Left hindlimb (tissue), 1 donor: Measurements from ENCODE around the gene MICU1.

Source experiments
- DNase-seq: peaks from one replicate; pipeline ENCODE4 v3.0.0-alpha.2; 2018

Gene MICU1

DNA sequence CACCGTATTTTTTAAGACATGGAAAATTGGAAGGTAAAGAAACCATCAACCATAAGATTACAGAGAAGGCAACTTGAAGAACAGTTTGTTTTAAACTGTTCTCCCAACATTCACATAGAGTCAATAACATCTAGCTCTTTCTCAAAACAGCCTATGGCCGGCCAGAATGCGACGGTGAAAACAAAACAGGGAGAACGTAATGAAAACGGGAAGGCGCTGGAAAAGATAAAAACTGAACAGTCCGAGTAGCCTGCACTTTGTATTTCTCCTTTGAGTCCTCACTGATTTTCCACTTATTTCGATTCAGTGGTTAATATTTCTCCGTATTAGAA, 637 bp downstream of the MICU1 start:
- no peak for DNase-seq

DNA sequence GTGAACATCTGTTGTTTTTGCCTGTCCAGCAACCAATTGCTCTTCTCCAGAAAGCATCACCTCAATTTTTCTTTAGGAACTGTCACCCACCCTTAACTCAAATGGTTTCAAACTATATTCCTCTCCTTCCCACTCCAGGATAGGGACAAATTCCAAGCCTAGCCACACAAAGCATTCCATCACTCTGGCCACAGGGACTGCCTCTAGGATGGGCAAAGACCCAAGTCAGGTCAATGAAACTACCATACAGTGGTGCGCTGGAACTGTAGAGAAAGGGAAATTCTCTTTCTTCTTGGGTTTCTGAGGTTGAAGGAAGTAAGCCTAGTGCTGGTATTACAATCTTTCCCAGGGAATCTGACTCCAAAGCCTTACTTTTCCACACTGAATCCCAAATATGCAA, 3.6 kb downstream of the MICU1 start:
- DNase-seq = no peak

DNA sequence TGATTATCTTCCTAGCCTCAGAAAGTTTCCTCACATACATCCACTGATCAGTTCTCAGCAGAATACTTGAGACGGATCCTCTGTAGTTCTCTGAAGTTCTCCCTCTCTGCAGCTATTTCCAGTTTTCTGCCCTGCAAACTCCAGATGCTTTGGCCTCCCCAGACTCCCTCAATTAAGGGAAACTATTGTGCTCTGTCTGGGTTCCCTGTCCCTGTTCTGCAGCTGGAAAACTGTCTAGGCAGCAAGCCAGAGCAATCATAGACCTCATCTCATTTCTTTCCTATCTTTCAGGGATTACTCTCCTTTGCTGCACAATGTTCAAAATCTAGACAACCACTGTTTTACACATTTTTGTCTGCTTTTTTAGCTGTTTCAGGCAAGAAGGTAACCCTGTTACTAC, 9.2 kb downstream of the MICU1 start:
- peak; percentile 37 for DNase-seq

DNA sequence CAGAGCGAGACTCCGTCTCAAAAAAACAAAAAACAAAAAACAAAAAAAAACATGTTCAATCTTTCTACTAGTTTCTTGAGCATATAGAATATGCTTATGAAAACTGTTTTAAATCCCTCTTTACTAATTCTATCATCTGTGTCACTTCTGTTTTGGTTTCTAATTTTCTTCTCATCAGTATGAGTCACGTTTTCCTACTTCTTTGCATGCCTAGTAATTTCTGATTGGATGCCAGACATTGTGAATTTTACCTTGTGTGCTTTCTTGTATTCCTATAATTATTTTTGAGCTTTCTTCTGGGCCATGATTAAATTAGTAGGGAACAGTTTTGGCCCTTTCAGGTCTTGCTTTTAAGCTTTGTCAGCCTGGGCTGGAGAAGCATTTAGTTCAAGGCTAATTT, 9.9 kb downstream of the MICU1 start:
- DNase-seq = no peak

DNA sequence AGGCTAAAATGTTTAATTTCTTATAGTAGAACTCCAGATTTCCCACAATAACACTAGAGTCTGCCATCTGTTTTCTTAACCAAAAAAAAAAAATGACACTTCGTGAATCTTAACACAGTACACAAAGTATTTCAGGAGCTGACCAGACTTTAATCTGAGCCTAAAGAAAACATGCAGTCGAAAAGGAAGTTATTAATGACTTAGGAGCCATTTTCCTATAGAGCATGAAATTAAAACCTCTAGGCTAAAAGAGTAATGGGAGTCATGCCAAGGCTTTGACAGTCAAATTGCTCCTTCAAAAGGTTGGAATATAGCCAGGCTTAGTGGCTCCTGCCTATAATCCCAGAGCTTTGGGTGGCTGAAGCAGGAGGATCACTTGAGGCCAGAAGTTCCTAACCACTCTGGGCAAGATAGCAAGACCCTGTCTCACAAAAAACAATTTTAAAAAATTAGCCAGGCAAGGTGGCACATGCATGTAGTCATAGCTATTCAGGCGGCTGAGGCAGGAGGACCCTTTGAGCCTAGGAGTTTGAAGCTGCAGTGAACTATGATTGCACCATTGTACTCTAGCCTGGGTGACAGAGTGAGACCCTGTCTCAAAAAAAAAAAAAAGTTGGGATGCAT, 13.6 kb downstream of the MICU1 start:
- DNase-seq = no peak

DNA sequence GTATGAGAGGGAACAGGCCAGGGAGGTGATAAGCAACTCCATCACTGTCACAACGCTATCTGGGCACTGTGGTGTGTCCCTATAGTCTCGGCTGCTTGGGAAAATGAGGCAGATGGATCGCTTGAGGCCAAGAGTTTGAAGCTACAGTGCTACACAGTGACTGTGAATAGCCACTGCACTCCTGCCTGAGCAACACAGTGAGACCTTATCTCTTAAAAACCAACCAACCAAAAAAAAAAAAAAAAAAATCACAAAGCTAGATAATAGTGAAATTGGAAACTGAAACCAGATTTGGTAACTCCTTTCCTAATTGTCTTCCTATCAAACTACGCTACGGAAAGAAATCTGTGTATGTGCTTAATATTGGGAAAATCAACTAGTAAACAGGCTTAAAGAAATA, 14.1 kb downstream of the MICU1 start:
- no peak for DNase-seq

DNA sequence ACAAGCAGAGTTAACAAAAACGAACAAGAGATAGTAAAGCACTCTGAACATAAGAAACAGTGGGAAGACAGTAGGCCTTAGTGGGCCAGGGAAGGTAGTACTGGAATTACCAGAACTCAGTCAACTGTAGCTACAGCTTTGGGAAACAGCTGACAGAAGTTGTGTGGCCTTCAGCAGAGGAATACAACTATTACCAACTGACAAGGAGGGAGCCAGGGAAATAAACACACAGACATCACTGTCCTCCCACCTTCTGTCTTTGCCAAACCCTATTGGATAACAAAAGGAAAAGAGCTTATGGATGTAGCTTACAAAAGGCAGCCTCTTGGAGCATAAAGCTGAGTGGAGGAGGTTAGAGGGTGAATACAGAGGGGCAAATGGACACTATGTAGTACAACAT, 15.4 kb downstream of the MICU1 start:
- DNase-seq = no peak

DNA sequence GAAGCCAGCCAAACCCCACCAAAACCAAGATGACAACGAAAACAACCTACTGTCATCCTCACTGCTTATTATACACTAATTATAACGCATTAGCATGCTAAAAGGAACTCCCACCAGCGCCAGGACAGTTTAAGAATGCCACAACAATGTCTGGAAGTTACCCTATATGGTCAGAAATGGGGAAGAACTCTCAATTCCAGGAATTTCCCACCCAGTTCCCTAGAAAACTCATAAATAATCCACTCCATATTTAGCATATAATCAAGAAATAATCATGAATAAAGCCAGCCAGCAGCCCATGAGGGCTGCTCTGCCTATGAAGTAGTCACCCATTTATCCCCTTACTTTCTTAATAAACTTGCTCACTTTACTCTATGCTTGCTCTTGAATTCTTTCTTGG, 20.8 kb downstream of the MICU1 start:
- no peak for DNase-seq

DNA sequence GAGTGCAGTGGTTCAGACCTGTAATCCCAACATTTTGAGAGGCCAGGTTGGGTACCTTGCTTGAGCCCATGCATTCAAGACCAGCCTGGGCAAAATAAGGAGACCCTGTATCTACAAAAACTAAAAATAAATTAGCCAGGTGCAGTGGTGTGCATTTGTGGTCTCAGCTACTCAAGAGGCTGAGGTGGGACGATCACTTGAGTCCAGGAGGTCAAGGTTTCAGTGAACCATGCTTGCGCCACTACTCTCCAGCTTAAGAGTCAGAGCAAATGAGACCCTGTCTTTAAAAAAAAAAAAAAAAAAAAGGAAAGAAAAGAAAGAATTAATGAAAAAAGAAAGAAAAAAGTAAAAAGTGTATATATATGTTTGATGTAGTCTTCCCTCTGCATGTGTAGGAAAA, 24.7 kb downstream of the MICU1 start:
- no peak for DNase-seq

DNA sequence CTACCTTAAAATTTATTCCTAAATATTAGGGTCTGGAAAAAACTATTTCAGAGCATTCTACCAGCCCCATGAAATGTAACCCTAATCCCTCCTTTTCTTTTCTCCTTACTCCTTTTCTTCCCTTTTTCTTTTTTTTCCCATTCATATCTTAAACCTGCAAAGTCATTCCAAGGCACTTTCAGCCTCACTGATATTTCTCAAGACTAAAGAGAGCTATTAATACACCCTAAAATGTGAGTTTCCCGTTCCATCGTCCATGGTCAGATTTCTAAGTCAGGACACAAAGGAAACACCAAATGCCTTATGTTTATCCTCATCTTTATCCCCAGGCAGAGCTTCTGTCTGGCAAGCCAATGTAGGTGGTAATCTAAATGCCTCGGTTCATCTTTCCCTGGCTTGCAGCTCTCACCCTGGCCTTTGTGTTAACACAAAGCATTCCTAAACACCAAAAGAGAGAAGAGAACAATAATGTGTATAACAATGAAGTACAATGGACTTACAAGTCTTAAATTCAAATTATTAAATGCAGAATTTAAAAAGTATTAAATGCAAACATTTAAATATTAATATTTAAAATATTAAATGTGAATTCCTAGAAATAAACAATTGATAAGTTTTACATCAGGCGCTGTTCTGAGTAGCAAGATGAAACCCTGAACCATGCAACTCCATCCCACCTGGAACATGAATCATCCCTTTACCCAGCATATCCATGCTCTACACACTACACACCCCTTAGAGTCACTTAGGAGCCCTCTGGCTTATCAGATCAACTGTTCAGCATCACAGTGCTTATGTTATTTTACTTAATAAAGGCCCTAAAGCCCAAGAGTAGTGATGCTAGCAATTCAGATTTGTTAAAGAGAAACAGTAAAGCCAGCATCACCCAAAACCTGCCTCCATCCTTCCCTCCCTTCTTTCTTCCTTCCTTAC, 26.8 kb downstream of the MICU1 start:
- DNase-seq = no peak

GRCh38 chr10:72597897-72598296, 28.0 kb downstream of the MICU1 start:
- no peak for DNase-seq

DNA sequence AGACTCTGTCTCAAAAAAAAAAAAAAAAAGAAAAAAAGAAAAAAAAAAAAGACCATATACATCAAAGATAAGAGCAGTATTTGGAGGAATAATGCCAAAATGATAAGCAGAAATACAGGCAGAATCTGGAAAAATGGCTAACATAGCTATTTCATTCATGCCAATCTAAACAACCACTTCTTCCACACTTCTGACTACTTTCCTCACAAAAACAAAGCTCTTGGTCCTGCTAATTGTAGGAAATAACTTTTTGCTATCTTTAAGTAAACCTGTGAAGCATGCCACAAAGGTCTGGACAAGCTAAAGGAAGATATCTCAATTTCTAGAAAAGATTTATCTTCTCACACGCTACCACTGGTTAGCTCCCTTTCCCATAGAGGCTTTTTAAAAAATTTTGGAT, 30.4 kb downstream of the MICU1 start:
- no peak for DNase-seq

DNA sequence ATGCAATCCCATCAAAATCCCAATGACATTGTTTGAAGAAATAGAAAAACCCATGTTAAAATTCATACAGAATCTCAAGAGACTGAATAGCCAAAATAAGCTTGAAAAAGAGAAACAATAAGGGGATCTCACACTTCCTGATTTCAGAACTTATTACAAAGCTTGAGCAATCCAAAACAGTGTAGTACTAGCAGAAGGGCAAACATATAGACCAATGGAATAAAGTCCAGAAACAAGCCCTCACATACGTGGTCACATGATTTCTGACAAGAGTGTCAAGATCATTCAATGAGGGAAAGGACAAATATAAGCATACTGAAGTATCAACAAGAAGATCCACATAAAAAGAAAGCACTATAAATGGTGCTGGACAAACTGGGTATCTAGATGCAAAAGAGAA, 31.9 kb downstream of the MICU1 start:
- DNase-seq = no peak

DNA sequence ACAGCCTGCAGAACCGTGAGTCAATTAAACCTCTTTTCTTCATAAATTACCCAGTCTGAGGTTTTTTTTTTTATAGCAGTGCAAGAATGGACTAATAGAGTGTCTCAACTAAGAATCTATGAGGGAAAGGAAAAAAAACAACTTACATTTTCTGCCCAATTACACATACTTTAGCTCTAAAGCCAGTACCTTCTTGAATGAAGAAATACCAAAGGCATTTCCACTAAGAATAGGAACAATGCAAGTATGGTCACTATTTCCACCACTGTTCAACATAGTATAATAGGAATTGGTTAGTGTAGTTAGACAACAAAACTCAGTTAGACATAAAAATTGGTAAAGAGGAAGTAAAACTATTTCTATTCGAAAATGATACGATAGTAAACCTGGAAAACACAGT, 37.6 kb downstream of the MICU1 start:
- DNase-seq = no peak

GRCh38 chr10:72587568-72587967, 38.3 kb downstream of the MICU1 start:
- no peak for DNase-seq

- no peak for DNase-seq
These were observed 51.2 kb downstream of the MICU1 start for GRCh38 chr10:72574636-72575035.

DNA sequence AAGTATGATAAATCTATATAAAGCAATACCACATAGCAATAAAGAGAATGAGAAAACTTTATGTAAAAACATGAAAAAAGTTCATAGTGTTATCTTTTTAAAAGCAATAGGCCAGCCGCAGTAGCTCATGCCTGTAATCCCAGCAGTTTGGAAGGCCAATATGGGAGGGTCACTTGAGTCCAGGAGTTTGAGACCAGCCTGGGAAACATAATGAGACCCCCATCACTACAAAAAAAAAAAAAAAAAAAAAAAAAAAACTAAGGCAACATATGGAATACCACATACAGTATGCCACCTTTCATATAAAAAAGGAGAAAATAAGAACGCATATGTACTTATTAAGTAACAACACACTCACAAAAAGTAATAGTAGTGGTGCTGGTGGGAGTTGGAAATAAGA, 52.8 kb downstream of the MICU1 start:
- DNase-seq = no peak

GRCh38 chr10:72567889-72568640, 57.8 kb downstream of the MICU1 start:
- DNase-seq = no peak

GRCh38 chr10:72567421-72567820, 58.5 kb downstream of the MICU1 start:
- DNase-seq = no peak

- DNase-seq = no peak
These were observed 61.3 kb downstream of the MICU1 start for GRCh38 chr10:72564596-72564995.

- DNase-seq = no peak
These were observed 62.4 kb downstream of the MICU1 start for GRCh38 chr10:72563327-72563932.

GRCh38 chr10:72561745-72562166, 64.1 kb downstream of the MICU1 start:
- no peak for DNase-seq

GRCh38 chr10:72557362-72557761, 68.5 kb downstream of the MICU1 start:
- DNase-seq = no peak

GRCh38 chr10:72552857-72553256, 73.0 kb downstream of the MICU1 start:
- DNase-seq = no peak
